OCI-LY7 (cell line): ENCODE data around the gene PABPN1L. TPM values are rescaled to one million over a fixed set of nuclear protein-coding genes. Genes with fewer than 3 reads are reported as not detected.

Source experiments
- BruUV-seq: library from RNA; stranded (reverse); fragments of 400-500 nt; replicated peaks from 2 replicates; lab custom pipeline; 2021; lab: Mats Ljungman, UMichigan
- CTCF ChIA-PET: fragments of 300-600 bp; sonication (Branson Sonifier 250); formaldehyde crosslinking; loops from one replicate; lab custom pipeline; 2022; ENCODE audit warnings: antibody characterized with exemption; ENCODE audit not compliant: unreplicated experiment; lab: Charles Lee
- POLR2A ChIA-PET: fragments of 300-600 bp; sonication (Branson Sonifier 250); formaldehyde crosslinking; loops from one replicate; lab custom pipeline; 2022; ENCODE audit warnings: antibody characterized with exemption; lab: Charles Lee
- DNase-seq: peaks from one replicate; pipeline ENCODE4 v3.0.0-alpha.2; 2015; ENCODE audit warnings: low spot score
- H2AFZ ChIP-seq: fragments of 200-600 bp; sonication (generic), shearing (Covaris generic); 2 replicates; pipeline ENCODE4 v1.6.1; 2014; ENCODE audit warnings: mild to moderate bottlenecking, antibody characterized with exemption, low read length, moderate library complexity
- H3K27ac ChIP-seq: fragments of 200-600 bp; sonication (generic); 2 replicates; pipeline ENCODE4 v1.5.1; 2014; ENCODE audit warnings: mixed run types, low read depth, mild to moderate bottlenecking, moderate library complexity, low read length, inconsistent platforms; ENCODE audit not compliant: poor library complexity, severe bottlenecking
- H3K36me3 ChIP-seq: fragments of 200-600 bp; sonication (generic); 2 replicates; pipeline ENCODE4 v1.6.1; 2014; ENCODE audit warnings: mild to moderate bottlenecking, antibody characterized with exemption, low read length, moderate library complexity, mixed read lengths; ENCODE audit not compliant: insufficient read depth
- H3K4me1 ChIP-seq: fragments of 200-600 bp; sonication (generic); 2 replicates; pipeline ENCODE4 v1.5.1; 2014; ENCODE audit warnings: mild to moderate bottlenecking, low read length; ENCODE audit not compliant: insufficient read depth, poor library complexity, severe bottlenecking
- H3K4me2 ChIP-seq: fragments of 200-600 bp; sonication (generic); 2 replicates; pipeline ENCODE4 v1.6.1; 2014; ENCODE audit warnings: mild to moderate bottlenecking, low read length
- H3K4me3 ChIP-seq: fragments of 200-600 bp; sonication (generic); 2 replicates; pipeline ENCODE4 v1.5.1; 2014; ENCODE audit warnings: mild to moderate bottlenecking, low read depth, low read length; ENCODE audit not compliant: poor library complexity, severe bottlenecking
- H3K79me2 ChIP-seq: fragments of 200-600 bp; sonication (generic); 2 replicates; pipeline ENCODE4 v1.6.1; 2016; ENCODE audit warnings: low read depth, mild to moderate bottlenecking, low read length, moderate library complexity, mixed read lengths; ENCODE audit not compliant: insufficient read depth
- H3K9me2 ChIP-seq: fragments of 200-600 bp; sonication (generic); 2 replicates; pipeline ENCODE4 v1.6.1; 2016; ENCODE audit warnings: mild to moderate bottlenecking, low read length, mixed read lengths; ENCODE audit not compliant: insufficient read depth
- H3K9me3 ChIP-seq: fragments of 200-600 bp; sonication (generic); 2 replicates; pipeline ENCODE4 v1.6.1; 2014; ENCODE audit warnings: mild to moderate bottlenecking, mixed run types, low read length, mixed read lengths
- H4K20me1 ChIP-seq: fragments of 200-600 bp; sonication (generic); 2 replicates; pipeline ENCODE4 v1.6.1; 2014; ENCODE audit warnings: mild to moderate bottlenecking, antibody characterized with exemption, low read length, moderate library complexity, mixed read lengths; ENCODE audit not compliant: insufficient read depth
- EZH2phosphoT487 ChIP-seq: fragments of 200-600 bp; sonication (generic); IDR thresholded peaks from 2 replicates; pipeline ENCODE4 v1.6.1; 2018; ENCODE audit warnings: low read depth, borderline replicate concordance, mild to moderate bottlenecking, mixed run types, antibody characterized with exemption, low read length, moderate library complexity, mixed read lengths
- intact Hi-C: fragments of 100-400 bp; cut with micrococcal nuclease; formaldehyde crosslinking; loops from one replicate; pipeline ENCODE4 v1.10.0; 2022; ENCODE audit not compliant: unreplicated experiment
- total RNA-seq, 2 experiments: library from RNA; depleted of rRNA in 1 of 2; stranded (reverse); fragments of >200 nt in 1 of 2; shearing (Covaris generic) in 1 of 2; gene quantifications; 2 replicates each; pipeline ENCODE4 v1.2.3, GENCODE V29; 2014 to 2022
- TF ChIP-seq, protein P1 (sequence below): fragments of 200-600 bp; sonication (generic); conservative IDR thresholded peaks from 2 replicates; pipeline ENCODE4 v1.5.1; 2014; ENCODE audit warnings: mild to moderate bottlenecking, antibody characterized with exemption, low read length, moderate library complexity, mixed read lengths

Gene PABPN1L
- total RNA-seq, 2 experiments from 2014 or later: 0.38 TPM; not detected in 1

DNA sequence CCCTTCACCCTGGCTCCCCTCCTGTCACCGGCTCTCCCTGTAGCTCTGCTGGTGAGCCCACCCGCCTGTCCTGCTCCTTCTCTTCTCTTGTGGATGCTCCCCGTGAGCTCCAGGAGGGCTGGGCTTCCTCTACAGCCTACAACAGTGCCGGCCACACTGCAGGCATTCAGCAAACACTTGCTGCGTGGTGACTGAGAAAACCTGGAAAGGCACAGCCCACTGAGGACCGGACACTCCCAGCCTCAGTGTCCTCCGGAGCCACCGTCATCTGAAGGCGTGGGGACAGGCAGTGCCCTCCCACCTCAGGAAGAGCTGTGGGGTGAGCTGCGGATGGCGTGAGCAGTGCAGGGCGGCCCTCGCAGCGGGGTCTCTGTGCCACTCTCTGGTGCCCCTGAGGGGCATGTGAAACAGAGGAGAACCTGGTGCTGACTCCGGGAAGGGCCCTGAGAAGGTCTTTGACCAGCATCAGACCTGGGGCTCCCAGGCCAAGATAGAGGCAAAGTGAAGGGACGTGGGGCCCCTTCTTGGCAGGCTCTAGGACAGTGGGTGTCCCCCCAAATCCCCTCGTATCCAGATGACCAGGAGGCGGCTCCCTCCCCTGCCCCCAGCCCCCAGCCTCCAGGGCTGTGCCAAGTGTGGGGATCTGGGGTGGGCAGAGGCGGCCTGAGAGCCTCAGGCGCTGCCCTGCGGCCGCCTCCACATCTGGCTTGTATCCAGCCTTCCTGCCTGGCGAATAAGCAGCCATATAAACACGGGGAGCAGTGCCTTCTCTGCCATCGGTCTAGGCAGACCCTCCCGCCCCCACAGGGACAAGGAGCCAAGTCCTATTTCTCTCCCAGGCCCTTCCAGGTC lies 44.0 kb upstream of the PABPN1L start:
- H3K4me2 ChIP-seq: no peak overlapping the region
- no peak for DNase-seq
- H3K4me3 ChIP-seq: no peak overlapping the region
- intact Hi-C loops: no loop called here
- BruUV-seq: no TSS peak
- H3K27ac ChIP-seq: no peak overlapping the region
- no peak for TF ChIP-seq EZH2phosphoT487
- POLR2A ChIA-PET: no interaction called here
- no peaks in the 10 kb centered on the region for H3K79me2 ChIP-seq
- H3K36me3 ChIP-seq: no peaks in the 10 kb centered on the region
- H4K20me1 ChIP-seq: no peaks in the 10 kb centered on the region
- CTCF ChIA-PET: no interaction called here
- H3K9me2 ChIP-seq: no peaks in the 10 kb centered on the region
- peaks cover 12% of the 10 kb centered on the region for H3K4me1 ChIP-seq
- H2AFZ ChIP-seq: no peak overlapping the region
- H3K9me3 ChIP-seq: no peaks in the 10 kb centered on the region

DNA sequence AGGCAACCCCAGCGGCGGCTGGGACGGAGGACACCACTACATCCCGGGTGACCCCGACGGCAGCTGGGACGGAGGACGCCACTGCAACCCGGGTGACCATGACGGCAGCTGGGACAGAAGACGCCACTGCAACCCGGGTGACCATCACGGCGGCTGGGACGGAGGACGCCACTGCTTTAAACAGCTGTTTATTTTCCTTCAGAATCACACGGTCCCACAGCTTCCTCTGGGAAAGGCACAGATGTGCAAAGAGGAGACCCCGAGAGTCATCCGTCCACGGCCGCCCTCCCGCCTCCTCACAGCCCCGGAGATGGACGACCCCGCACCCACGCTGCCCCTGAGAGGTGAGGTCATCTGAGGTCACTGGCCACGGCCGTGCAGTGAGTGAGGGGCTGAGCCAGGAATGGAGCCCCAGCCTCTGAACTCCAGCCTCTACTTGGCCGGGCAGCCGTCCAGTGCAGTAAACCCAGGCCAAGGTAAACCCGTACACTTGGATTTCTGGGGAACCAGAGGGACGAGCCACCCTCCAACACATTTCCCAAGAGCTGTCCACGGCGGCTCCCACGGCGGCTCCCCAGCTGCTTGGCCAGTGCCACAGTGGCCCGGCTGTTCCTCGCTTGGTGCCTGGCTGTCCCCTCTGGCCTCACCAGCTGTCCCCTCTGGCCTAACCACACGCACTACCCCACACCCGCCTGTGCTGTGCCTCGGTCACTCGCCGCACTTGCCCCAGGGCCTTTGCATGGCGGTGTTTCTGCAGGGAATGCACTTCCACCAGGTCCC lies 43.2 kb upstream of the PABPN1L start:
- H3K4me2 ChIP-seq: no peak overlapping the region
- no peaks in the 10 kb centered on the region for H4K20me1 ChIP-seq
- H3K9me2 ChIP-seq: no peaks in the 10 kb centered on the region
- no peak overlapping the region for H2AFZ ChIP-seq
- TF ChIP-seq, protein P1, sequence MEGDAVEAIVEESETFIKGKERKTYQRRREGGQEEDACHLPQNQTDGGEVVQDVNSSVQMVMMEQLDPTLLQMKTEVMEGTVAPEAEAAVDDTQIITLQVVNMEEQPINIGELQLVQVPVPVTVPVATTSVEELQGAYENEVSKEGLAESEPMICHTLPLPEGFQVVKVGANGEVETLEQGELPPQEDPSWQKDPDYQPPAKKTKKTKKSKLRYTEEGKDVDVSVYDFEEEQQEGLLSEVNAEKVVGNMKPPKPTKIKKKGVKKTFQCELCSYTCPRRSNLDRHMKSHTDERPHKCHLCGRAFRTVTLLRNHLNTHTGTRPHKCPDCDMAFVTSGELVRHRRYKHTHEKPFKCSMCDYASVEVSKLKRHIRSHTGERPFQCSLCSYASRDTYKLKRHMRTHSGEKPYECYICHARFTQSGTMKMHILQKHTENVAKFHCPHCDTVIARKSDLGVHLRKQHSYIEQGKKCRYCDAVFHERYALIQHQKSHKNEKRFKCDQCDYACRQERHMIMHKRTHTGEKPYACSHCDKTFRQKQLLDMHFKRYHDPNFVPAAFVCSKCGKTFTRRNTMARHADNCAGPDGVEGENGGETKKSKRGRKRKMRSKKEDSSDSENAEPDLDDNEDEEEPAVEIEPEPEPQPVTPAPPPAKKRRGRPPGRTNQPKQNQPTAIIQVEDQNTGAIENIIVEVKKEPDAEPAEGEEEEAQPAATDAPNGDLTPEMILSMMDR: no peak
- TF ChIP-seq EZH2phosphoT487: no peak
- intact Hi-C loops: no loop called here
- no peak overlapping the region for H3K4me3 ChIP-seq
- no peak overlapping the region for H3K27ac ChIP-seq
- no peak for DNase-seq
- POLR2A ChIA-PET: no interaction called here
- CTCF ChIA-PET: no interaction called here
- no peaks in the 10 kb centered on the region for H3K36me3 ChIP-seq
- BruUV-seq: no TSS peak
- H3K9me3 ChIP-seq: no peaks in the 10 kb centered on the region
- no peaks in the 10 kb centered on the region for H3K79me2 ChIP-seq
- H3K4me1 ChIP-seq: peaks cover 12% of the 10 kb centered on the region

DNA sequence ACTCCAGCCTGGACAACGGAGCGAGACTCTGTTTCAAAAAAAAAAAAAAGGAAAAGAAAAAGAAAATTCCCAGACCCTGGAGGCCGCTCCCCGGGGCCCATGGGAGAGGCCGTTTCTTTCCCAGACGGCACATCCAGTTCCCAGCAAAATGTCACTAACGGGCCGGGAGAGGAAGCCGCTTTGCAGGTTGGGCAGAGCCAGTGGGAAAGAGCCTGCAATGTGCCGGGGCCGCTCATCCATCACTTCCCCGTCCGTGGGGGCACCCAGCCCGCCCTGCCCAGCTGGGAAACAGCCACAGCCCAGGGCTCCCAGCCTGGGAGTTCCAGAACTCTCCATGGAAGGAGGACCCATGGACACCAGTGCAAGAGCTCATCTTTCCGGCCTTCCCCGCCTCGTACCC lies 41.8 kb upstream of the PABPN1L start:
- peaks cover 12% of the 10 kb centered on the region for H3K4me1 ChIP-seq
- TF ChIP-seq, protein P1: no peak
- no peak for TF ChIP-seq EZH2phosphoT487
- DNase-seq: no peak
- ChIA-PET POLR2A (no interaction called here), CTCF (no interaction called here)
- no peaks in the 10 kb centered on the region for H3K9me3 ChIP-seq
- BruUV-seq: no TSS peak
- no peaks in the 10 kb centered on the region for H3K79me2 ChIP-seq
- H2AFZ ChIP-seq: no peak overlapping the region
- H3K9me2 ChIP-seq: no peaks in the 10 kb centered on the region
- no peak overlapping the region for H3K27ac ChIP-seq
- intact Hi-C loops: no loop called here
- no peak overlapping the region for H3K4me2 ChIP-seq
- no peak overlapping the region for H3K4me3 ChIP-seq
- H4K20me1 ChIP-seq: no peaks in the 10 kb centered on the region
- no peaks in the 10 kb centered on the region for H3K36me3 ChIP-seq
